ENCODE measurements around the gene PC. TPM values are rescaled to one million over a fixed set of nuclear protein-coding genes. Genes with fewer than 3 reads are reported as not detected.

The PC gene
- total and polyA plus RNA-seq, 2 donors (not counting 3 experiments of a cell fraction or from before 2014, with no cell fraction given), result 5.5 to 17.5 TPM

DNA sequence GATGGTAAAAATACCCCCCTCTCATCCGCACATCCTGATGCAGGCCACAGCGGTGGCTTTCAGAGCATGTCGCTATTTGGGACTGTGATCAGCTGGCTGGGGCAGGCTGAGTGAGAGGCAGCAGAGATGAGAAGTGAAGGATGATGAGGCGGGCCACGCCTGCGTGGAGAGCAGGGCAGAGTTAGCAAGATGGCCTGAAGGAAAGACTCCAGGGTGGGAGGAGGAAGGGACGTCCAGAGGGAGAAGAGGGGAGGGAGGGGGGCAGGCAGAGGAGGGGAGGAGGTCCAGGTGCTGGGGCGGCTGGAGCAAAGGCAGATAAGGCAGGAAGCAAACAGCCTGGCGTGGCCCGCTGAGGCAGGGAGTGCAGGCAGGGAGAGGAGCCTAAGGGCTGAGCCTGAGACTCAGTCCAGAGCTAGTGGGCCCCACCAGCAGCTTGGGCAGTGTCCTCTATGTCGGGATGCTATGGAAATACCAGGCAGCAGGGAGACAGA lies 72.2 kb downstream of the PC start:
- H3K4me3 ChIP-seq (replicated peaks in 1 of 3; ENCODE audit: insufficient read depth in 1 of 3, low read depth in 1 of 3, low read length in 3 of 3), result no peak overlapping the region
- no peak for DNase-seq (ENCODE audit: low read depth, low spot score)
- dilution Hi-C loops (cut with MboI; ENCODE audit: extremely low pct_ligation_motif_present, low sequenced_read_pairs), result no loop called here
- TF ChIP-seq MYC (IDR thresholded peaks at IDR 0.05; ENCODE audit: low read depth, low read length) (no peak), POLR2A (IDR thresholded peaks at IDR 0.05; ENCODE audit: low read depth, low read length) (no peak), MAX (IDR thresholded peaks at IDR 0.05; ENCODE audit: insufficient read depth, insufficient read length) (no peak), POLR2AphosphoS5 (IDR thresholded peaks at IDR 0.05; ENCODE audit: insufficient read depth, low read depth, low read length) (no peak), EZH2 (IDR thresholded peaks at IDR 0.05; ENCODE audit: borderline replicate concordance, low read depth, low read length, severe bottlenecking) (no peak), GATA2 (IDR thresholded peaks at IDR 0.05; ENCODE audit: insufficient read depth, insufficient read length, low read depth, low read length) (no peak), FOS (IDR thresholded peaks at IDR 0.05; ENCODE audit: borderline replicate concordance, insufficient read depth, low read length) (no peak), JUN (IDR thresholded peaks at IDR 0.05; ENCODE audit: borderline replicate concordance, insufficient read depth, insufficient read length, low read depth) (no peak)
- TF ChIP-seq, protein P1, sequence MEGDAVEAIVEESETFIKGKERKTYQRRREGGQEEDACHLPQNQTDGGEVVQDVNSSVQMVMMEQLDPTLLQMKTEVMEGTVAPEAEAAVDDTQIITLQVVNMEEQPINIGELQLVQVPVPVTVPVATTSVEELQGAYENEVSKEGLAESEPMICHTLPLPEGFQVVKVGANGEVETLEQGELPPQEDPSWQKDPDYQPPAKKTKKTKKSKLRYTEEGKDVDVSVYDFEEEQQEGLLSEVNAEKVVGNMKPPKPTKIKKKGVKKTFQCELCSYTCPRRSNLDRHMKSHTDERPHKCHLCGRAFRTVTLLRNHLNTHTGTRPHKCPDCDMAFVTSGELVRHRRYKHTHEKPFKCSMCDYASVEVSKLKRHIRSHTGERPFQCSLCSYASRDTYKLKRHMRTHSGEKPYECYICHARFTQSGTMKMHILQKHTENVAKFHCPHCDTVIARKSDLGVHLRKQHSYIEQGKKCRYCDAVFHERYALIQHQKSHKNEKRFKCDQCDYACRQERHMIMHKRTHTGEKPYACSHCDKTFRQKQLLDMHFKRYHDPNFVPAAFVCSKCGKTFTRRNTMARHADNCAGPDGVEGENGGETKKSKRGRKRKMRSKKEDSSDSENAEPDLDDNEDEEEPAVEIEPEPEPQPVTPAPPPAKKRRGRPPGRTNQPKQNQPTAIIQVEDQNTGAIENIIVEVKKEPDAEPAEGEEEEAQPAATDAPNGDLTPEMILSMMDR (IDR thresholded peaks at IDR 0.05; ENCODE audit: extremely low read depth in 1 of 2, insufficient read depth in 1 of 2, low read depth in 1 of 2, low read length in 2 of 2), result no peak
- H3K36me3 ChIP-seq (ENCODE audit: control insufficient read depth in 2 of 2, extremely low read depth in 1 of 2, insufficient read depth in 2 of 2, low read length in 2 of 2), result no peaks in the 10 kb centered on the region
- no peaks in the 10 kb centered on the region for H3K27me3 ChIP-seq (ENCODE audit: control insufficient read depth in 2 of 2, insufficient read depth in 2 of 2, low read length in 2 of 2)
- BruUV-seq (replicated peaks), result no TSS peak
- H3K27ac ChIP-seq (ENCODE audit: insufficient read depth, low read depth, low read length), result no peak overlapping the region
- no peaks in the 10 kb centered on the region for H3K79me2 ChIP-seq (ENCODE audit: control insufficient read depth, insufficient read depth, low read length)
- H3K9me1 ChIP-seq (replicated peaks; ENCODE audit: control insufficient read depth, extremely low read depth, insufficient read depth, low read length), result no peaks in the 10 kb centered on the region
- no peak overlapping the region for H3K4me2 ChIP-seq (ENCODE audit: insufficient read depth, low read length)
- H4K20me1 ChIP-seq (replicated peaks; ENCODE audit: control insufficient read depth, extremely low read depth, insufficient read depth, low read length), result no peaks in the 10 kb centered on the region
- CTCF ChIA-PET, result interaction anchor here (1.9 to 7.7 kb wide), 2 partner anchors 90 to 136 kb away, joined by 7 to 49 read pairs; partner anchors contain the start of genes C11orf86 and SYT12
- H3K9me3 ChIP-seq (replicated peaks; ENCODE audit: control insufficient read depth, insufficient read depth, low read length), result no peaks in the 10 kb centered on the region
- no peak for FAIRE-seq
- no peaks in the 10 kb centered on the region for H3K4me1 ChIP-seq (ENCODE audit: control insufficient read depth, extremely low read depth, insufficient read depth, low read length)
- no peak overlapping the region for H2AFZ ChIP-seq (ENCODE audit: low read depth, low read length)
- POLR2A ChIA-PET, result no interaction called here
- H3K9ac ChIP-seq (replicated peaks; ENCODE audit: extremely low read depth, insufficient read depth, low read length), result no peak overlapping the region
- intact Hi-C loops (cut with micrococcal nuclease), result no loop called here

Measured in endothelial cell of umbilical vein (primary cell).